SK-N-MC (cell line): ENCODE data around the gene UGP2.

Source experiments
- EZH2 ChIP-seq: fragments of 200-600 bp; sonication (generic); IDR thresholded peaks from one replicate; pipeline ENCODE4 v1.6.1; 2017; ENCODE audit warnings: antibody characterized with exemption
- FOXP2 ChIP-seq: optimal IDR thresholded peaks from 2 replicates; pipeline ENCODE3; 2011; ENCODE audit warnings: mild to moderate bottlenecking, moderate library complexity; ENCODE audit not compliant: insufficient read depth; ENCODE audit errors: extremely low read length, control extremely low read depth
- POLR2AphosphoS5 ChIP-seq: IDR thresholded peaks from 2 replicates; pipeline ENCODE4 v1.6.1; 2012; ENCODE audit warnings: mild to moderate bottlenecking, low read depth, low read length, borderline replicate concordance

DNA sequence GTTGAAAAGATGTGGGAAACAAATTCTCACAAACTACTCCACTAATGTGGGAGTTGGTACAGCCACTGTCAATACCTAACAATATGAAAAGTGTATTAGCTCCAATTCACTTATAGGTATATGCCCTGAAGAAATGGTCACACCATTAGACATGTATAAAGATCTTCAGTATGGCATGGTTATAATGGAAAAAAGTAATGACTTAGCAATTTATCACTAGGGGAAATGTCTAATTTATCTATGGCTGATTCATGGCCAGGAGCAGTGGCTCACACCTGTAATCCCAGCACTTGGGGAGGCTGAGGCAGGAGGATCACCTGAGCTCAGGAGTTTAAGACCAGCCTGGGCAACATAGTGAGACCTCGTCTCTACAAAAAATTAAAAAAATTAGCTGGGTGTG, 52.5 kb downstream of the UGP2 start:
- no peak for TF ChIP-seq EZH2
- no peak for TF ChIP-seq POLR2AphosphoS5
- TF ChIP-seq FOXP2, result no peak
